ENCODE results near the gene NUDT15. TPM values are rescaled to one million over a fixed set of nuclear protein-coding genes. Genes with fewer than 3 reads are reported as not detected.

NUDT15 gene
- 24.8 and 30.3 TPM in 2 replicates for total RNA-seq

GRCh38 chr13:48037346-48038173, at the start of gene NUDT15:
NUDT15 (plus strand) TSS chr13:48037726; CDS start chr13:48037747, 21 bp downstream.

GRCh38 chr13:48001114-48001881, 36.2 kb upstream of the NUDT15 start, which contains the start of gene SUCLA2:
SUCLA2 (minus strand) TSS chr13:48001273; CDS start chr13:48001269, 4 bp downstream.

GRCh38 chr13:48094781-48095502, 57.4 kb downstream of the NUDT15 start, which contains the start of gene MED4:
MED4 (minus strand) TSS chr13:48095104; CDS start chr13:48095078, 26 bp downstream.

Other genes starting within 250 kb of the NUDT15 start
- 25.9 and 34.3 TPM in 2 replicates for gene SUCLA2, start 36.5 kb upstream of the NUDT15 start, total RNA-seq
- 22.4 and 30.3 TPM in 2 replicates for gene MED4, start 57.4 kb downstream of the NUDT15 start, total RNA-seq
- gene ITM2B, start 195.5 kb downstream of the NUDT15 start, total RNA-seq, result 75.2 and 83.4 TPM in 2 replicates

All from bronchus fibroblast of lung (primary cell).